ENCODE measurements around the gene ZNF726.
"Not testable (repeated sequence)": the region's sequence is repeated elsewhere in the genome, so short reads cannot be mapped to it uniquely, and the experiment has no call there.

DNA sequence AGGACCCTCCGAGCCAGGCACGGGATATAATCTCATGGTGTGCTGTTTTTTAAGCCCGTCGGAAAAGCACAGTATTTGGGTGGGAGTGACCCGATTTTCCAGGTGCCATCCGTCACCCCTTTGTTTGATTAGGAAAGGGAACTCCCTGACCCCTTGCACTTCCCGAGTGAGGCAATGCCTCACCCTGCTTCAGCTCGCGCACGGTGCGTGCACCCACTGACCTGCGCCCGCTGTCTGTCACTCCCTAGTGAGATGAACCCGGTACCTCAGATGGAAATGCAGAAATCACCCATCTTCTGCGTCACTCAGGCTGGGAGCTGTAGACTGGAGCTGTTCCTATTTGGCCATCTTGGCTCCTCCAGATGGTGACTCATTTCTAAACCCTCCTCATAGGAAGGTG lies 18.6 kb upstream of the ZNF726 start:
- TF ChIP-seq ZNF396 (CRISPR knock-in tag; IDR thresholded peaks at IDR 0.05; ENCODE audit: borderline replicate concordance); IRF2 (CRISPR knock-in tag; IDR thresholded peaks at IDR 0.05; ENCODE audit: borderline replicate concordance, low read depth); ZNF121 (CRISPR knock-in tag; IDR thresholded peaks at IDR 0.05); RELA (CRISPR knock-in tag; IDR thresholded peaks at IDR 0.05; ENCODE audit: borderline replicate concordance); HMGA2 (CRISPR knock-in tag; IDR thresholded peaks at IDR 0.05); SOX15 (CRISPR knock-in tag; IDR thresholded peaks at IDR 0.05); SP1 (CRISPR knock-in tag; conservative IDR thresholded peaks at IDR 0.05): not testable (repeated sequence)
- TF ChIP-seq, protein P1, sequence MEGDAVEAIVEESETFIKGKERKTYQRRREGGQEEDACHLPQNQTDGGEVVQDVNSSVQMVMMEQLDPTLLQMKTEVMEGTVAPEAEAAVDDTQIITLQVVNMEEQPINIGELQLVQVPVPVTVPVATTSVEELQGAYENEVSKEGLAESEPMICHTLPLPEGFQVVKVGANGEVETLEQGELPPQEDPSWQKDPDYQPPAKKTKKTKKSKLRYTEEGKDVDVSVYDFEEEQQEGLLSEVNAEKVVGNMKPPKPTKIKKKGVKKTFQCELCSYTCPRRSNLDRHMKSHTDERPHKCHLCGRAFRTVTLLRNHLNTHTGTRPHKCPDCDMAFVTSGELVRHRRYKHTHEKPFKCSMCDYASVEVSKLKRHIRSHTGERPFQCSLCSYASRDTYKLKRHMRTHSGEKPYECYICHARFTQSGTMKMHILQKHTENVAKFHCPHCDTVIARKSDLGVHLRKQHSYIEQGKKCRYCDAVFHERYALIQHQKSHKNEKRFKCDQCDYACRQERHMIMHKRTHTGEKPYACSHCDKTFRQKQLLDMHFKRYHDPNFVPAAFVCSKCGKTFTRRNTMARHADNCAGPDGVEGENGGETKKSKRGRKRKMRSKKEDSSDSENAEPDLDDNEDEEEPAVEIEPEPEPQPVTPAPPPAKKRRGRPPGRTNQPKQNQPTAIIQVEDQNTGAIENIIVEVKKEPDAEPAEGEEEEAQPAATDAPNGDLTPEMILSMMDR (IDR thresholded peaks at IDR 0.05): not testable (repeated sequence)
- TF ChIP-seq, protein P2, sequence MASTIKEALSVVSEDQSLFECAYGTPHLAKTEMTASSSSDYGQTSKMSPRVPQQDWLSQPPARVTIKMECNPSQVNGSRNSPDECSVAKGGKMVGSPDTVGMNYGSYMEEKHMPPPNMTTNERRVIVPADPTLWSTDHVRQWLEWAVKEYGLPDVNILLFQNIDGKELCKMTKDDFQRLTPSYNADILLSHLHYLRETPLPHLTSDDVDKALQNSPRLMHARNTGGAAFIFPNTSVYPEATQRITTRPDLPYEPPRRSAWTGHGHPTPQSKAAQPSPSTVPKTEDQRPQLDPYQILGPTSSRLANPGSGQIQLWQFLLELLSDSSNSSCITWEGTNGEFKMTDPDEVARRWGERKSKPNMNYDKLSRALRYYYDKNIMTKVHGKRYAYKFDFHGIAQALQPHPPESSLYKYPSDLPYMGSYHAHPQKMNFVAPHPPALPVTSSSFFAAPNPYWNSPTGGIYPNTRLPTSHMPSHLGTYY (CRISPR knock-in tag; IDR thresholded peaks at IDR 0.05): not testable (repeated sequence)
- TF ChIP-seq, protein P3, sequence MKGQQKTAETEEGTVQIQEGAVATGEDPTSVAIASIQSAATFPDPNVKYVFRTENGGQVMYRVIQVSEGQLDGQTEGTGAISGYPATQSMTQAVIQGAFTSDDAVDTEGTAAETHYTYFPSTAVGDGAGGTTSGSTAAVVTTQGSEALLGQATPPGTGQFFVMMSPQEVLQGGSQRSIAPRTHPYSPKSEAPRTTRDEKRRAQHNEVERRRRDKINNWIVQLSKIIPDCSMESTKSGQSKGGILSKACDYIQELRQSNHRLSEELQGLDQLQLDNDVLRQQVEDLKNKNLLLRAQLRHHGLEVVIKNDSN (CRISPR knock-in tag; IDR thresholded peaks at IDR 0.05): not testable (repeated sequence)
